Stimulated activated naive CD8-positive, alpha-beta T cell treated with anti-CD3 and anti-CD28 coated beads, Interleukin-15, amount 100 ng/mL, for 72 hours (primary cell): ENCODE results near the gene GRIK1.
"Not testable (repeated sequence)": the region's sequence is repeated elsewhere in the genome, so short reads cannot be mapped to it uniquely, and the experiment has no call there.

Source experiments
- ATAC-seq: fragments of 150-1000 bp; cut with Tn5 transposase; 2 replicates; pipeline ENCODE4 v1.10.0; 2021; ENCODE audit warnings: mild to moderate bottlenecking, moderate library complexity
- DNase-seq, 2 donors: peaks; one replicate each; pipeline ENCODE4 v3.0.0; 2021 to 2022
- H3K27ac Mint-ChIP-seq, 2 donors: one replicate each; pipeline ENCODE4 v1.8.0; 2022; ENCODE audit warnings: mild to moderate bottlenecking in 2 of 2, mixed read lengths in 2 of 2, moderate library complexity in 2 of 2
- H3K27me3 Mint-ChIP-seq: one replicate; pipeline ENCODE4 v1.8.0; 2022; ENCODE audit warnings: mixed read lengths
- H3K4me1 Mint-ChIP-seq: one replicate; pipeline ENCODE4 v1.8.0; 2022; ENCODE audit warnings: mild to moderate bottlenecking, mixed read lengths
- H3K4me3 Mint-ChIP-seq, 2 donors: one replicate each; pipeline ENCODE4 v1.8.0; 2022; ENCODE audit warnings: mild to moderate bottlenecking in 2 of 2, mixed read lengths in 2 of 2, moderate library complexity in 1 of 2
- H3K9me3 Mint-ChIP-seq, 2 donors: one replicate each; pipeline ENCODE4 v1.8.0; 2022; ENCODE audit warnings: mixed read lengths in 2 of 2

The GRIK1 gene

GRCh38 chr21:29939924-29940275 is at the start of gene GRIK1:
GRIK1 (minus strand) TSS chr21:29939996.
- Mint-ChIP-seq H3K27me3 (peaks cover 64% of the 10 kb centered on the region), H3K27ac (no peak within 1 kb of the TSS), H3K4me3 (peak within 1 kb of the TSS; percentile 16 to 38), H3K9me3 (no peaks in the 10 kb centered on the region), H3K4me1 (peaks cover 10% of the 10 kb centered on the region)
- ATAC-seq (no peak), DNase-seq (no peak)

- ATAC-seq (no peak), DNase-seq (no peak)
- Mint-ChIP-seq H3K4me3 (no peak overlapping the region), H3K9me3 (peaks cover 4 to 18% of the 10 kb centered on the region in 2 donors), H3K4me1 (no peaks in the 10 kb centered on the region), H3K27me3 (no peaks in the 10 kb centered on the region), H3K27ac (no peak overlapping the region)
These were observed 48.0 kb upstream of the GRIK1 start for GRCh38 chr21:29987762-29988161.

GRCh38 chr21:29985866-29986265 is 46.1 kb upstream of the GRIK1 start:
- H3K9me3 Mint-ChIP-seq = peaks cover 4 to 18% of the 10 kb centered on the region in 2 donors
- no peak overlapping the region for H3K27ac Mint-ChIP-seq
- H3K4me1 Mint-ChIP-seq = no peaks in the 10 kb centered on the region
- H3K27me3 Mint-ChIP-seq = no peaks in the 10 kb centered on the region
- DNase-seq (no peak), ATAC-seq (no peak)
- no peak overlapping the region for H3K4me3 Mint-ChIP-seq

- Mint-ChIP-seq H3K27me3 (no peaks in the 10 kb centered on the region), H3K4me1 (no peaks in the 10 kb centered on the region), H3K9me3 (no peaks in the 10 kb centered on the region), H3K4me3 (no peak overlapping the region), H3K27ac (no peak overlapping the region)
- DNase-seq (no peak), ATAC-seq (no peak)
These were observed 39.2 kb upstream of the GRIK1 start for GRCh38 chr21:29979043-29979442.

- Mint-ChIP-seq H3K27me3 (no peaks in the 10 kb centered on the region), H3K27ac (no peak overlapping the region)
These were observed 36.0 kb upstream of the GRIK1 start for GRCh38 chr21:29975776-29976175.

GRCh38 chr21:29973258-29973657 is 33.5 kb upstream of the GRIK1 start:
- no peaks in the 10 kb centered on the region for H3K9me3 Mint-ChIP-seq
- H3K27me3 Mint-ChIP-seq = no peaks in the 10 kb centered on the region
- H3K27ac Mint-ChIP-seq = peak overlapping the region in 1 of 2 donors; percentile 42
- no peak for ATAC-seq
- no peak overlapping the region for H3K4me3 Mint-ChIP-seq
- no peak for DNase-seq
- H3K4me1 Mint-ChIP-seq = no peaks in the 10 kb centered on the region

More at GRCh38 chr21:29975776-29976175, 36.0 kb upstream of the GRIK1 start:
- DNase-seq (no peak), ATAC-seq (no peak)
- Mint-ChIP-seq H3K4me3 (no peak overlapping the region), H3K4me1 (no peaks in the 10 kb centered on the region), H3K9me3 (no peaks in the 10 kb centered on the region)

- H3K4me1 Mint-ChIP-seq = no peaks in the 10 kb centered on the region
- no peak for ATAC-seq
- H3K27ac Mint-ChIP-seq = no peak overlapping the region
- no peak overlapping the region for H3K4me3 Mint-ChIP-seq
- no peak for DNase-seq
- peaks cover 0 to 10% of the 10 kb centered on the region in 2 donors for H3K9me3 Mint-ChIP-seq
- H3K27me3 Mint-ChIP-seq = peaks cover 23% of the 10 kb centered on the region
These were observed 21.7 kb upstream of the GRIK1 start for GRCh38 chr21:29961291-29962027.

GRCh38 chr21:29958551-29958950 is 18.8 kb upstream of the GRIK1 start:
- no peak overlapping the region for H3K4me3 Mint-ChIP-seq
- H3K4me1 Mint-ChIP-seq = no peaks in the 10 kb centered on the region
- ATAC-seq (no peak), DNase-seq (no peak)
- peaks cover 0 to 10% of the 10 kb centered on the region in 2 donors for H3K9me3 Mint-ChIP-seq
- peaks cover 23% of the 10 kb centered on the region for H3K27me3 Mint-ChIP-seq
- H3K27ac Mint-ChIP-seq = no peak overlapping the region

- DNase-seq, ATAC-seq, H3K4me3 Mint-ChIP-seq, H3K27ac Mint-ChIP-seq, H3K4me1 Mint-ChIP-seq, H3K9me3 Mint-ChIP-seq: not testable (repeated sequence)
- H3K27me3 Mint-ChIP-seq = peaks cover 23% of the 10 kb centered on the region
These were observed 18.2 kb upstream of the GRIK1 start for GRCh38 chr21:29958035-29958434.

- Mint-ChIP-seq H3K9me3 (peaks cover 0 to 9% of the 10 kb centered on the region in 2 donors), H3K27me3 (peaks cover 18% of the 10 kb centered on the region), H3K4me1 (no peaks in the 10 kb centered on the region), H3K27ac (no peak overlapping the region), H3K4me3 (no peak overlapping the region)
- ATAC-seq (no peak), DNase-seq (no peak)
These were observed 13.9 kb upstream of the GRIK1 start for GRCh38 chr21:29953690-29954089.

GRCh38 chr21:29953072-29953471 is 13.3 kb upstream of the GRIK1 start:
- H3K27me3 Mint-ChIP-seq = peaks cover 12% of the 10 kb centered on the region
- H3K27ac Mint-ChIP-seq = no peak overlapping the region
- no peak for DNase-seq
- peaks cover 0 to 3% of the 10 kb centered on the region in 2 donors for H3K9me3 Mint-ChIP-seq
- no peaks in the 10 kb centered on the region for H3K4me1 Mint-ChIP-seq
- H3K4me3 Mint-ChIP-seq = no peak overlapping the region
- no peak for ATAC-seq

GRCh38 chr21:29951911-29952310 is 12.1 kb upstream of the GRIK1 start:
- no peak for ATAC-seq
- no peak for DNase-seq
- no peak overlapping the region for H3K4me3 Mint-ChIP-seq
- H3K27me3 Mint-ChIP-seq = peaks cover 8% of the 10 kb centered on the region
- no peak overlapping the region for H3K27ac Mint-ChIP-seq
- no peaks in the 10 kb centered on the region for H3K9me3 Mint-ChIP-seq
- no peaks in the 10 kb centered on the region for H3K4me1 Mint-ChIP-seq

GRCh38 chr21:29949991-29950390 is 10.2 kb upstream of the GRIK1 start:
- Mint-ChIP-seq H3K27ac (peak overlapping the region in 1 of 2 donors; percentile 57), H3K4me1 (no peaks in the 10 kb centered on the region), H3K9me3 (no peaks in the 10 kb centered on the region), H3K27me3 (peaks cover 8% of the 10 kb centered on the region), H3K4me3 (no peak overlapping the region)
- no peak for DNase-seq
- no peak for ATAC-seq

- DNase-seq = no peak
- H3K4me1 Mint-ChIP-seq = no peaks in the 10 kb centered on the region
- H3K27ac Mint-ChIP-seq = no peak overlapping the region
- H3K4me3 Mint-ChIP-seq = no peak overlapping the region
- peaks cover 19% of the 10 kb centered on the region for H3K27me3 Mint-ChIP-seq
- no peak for ATAC-seq
- no peaks in the 10 kb centered on the region for H3K9me3 Mint-ChIP-seq
These were observed 7.3 kb upstream of the GRIK1 start for GRCh38 chr21:29947119-29947518.

- DNase-seq = no peak
- Mint-ChIP-seq H3K4me1 (peaks cover 10% of the 10 kb centered on the region), H3K9me3 (no peaks in the 10 kb centered on the region), H3K27me3 (peaks cover 43% of the 10 kb centered on the region), H3K27ac (no peak overlapping the region), H3K4me3 (no peak overlapping the region)
- no peak for ATAC-seq
These were observed 4.1 kb upstream of the GRIK1 start for GRCh38 chr21:29943885-29944284.

- no peak for DNase-seq
- no peak overlapping the region for H3K4me3 Mint-ChIP-seq
- peaks cover 59% of the 10 kb centered on the region for H3K27me3 Mint-ChIP-seq
- H3K4me1 Mint-ChIP-seq = peaks cover 10% of the 10 kb centered on the region
- H3K9me3 Mint-ChIP-seq = no peaks in the 10 kb centered on the region
- H3K27ac Mint-ChIP-seq = no peak overlapping the region
- ATAC-seq = no peak
These were observed 2.2 kb upstream of the GRIK1 start for GRCh38 chr21:29942034-29942433.

- Mint-ChIP-seq H3K4me1 (peaks cover 10% of the 10 kb centered on the region), H3K9me3 (no peaks in the 10 kb centered on the region), H3K27ac (no peak overlapping the region), H3K4me3 (no peak overlapping the region), H3K27me3 (peaks cover 64% of the 10 kb centered on the region)
- ATAC-seq (no peak), DNase-seq (no peak)
These were observed 1.2 kb upstream of the GRIK1 start for GRCh38 chr21:29940991-29941390.
